Activated T-cell treated with anti-CD3 and anti-CD28 coated beads for 4 hours (primary cell): ENCODE measurements around the gene PSEN1.

Source experiments
- DNase-seq: peaks from one replicate; pipeline ENCODE4 v3.0.0-alpha.2; 2020

Gene PSEN1

DNA sequence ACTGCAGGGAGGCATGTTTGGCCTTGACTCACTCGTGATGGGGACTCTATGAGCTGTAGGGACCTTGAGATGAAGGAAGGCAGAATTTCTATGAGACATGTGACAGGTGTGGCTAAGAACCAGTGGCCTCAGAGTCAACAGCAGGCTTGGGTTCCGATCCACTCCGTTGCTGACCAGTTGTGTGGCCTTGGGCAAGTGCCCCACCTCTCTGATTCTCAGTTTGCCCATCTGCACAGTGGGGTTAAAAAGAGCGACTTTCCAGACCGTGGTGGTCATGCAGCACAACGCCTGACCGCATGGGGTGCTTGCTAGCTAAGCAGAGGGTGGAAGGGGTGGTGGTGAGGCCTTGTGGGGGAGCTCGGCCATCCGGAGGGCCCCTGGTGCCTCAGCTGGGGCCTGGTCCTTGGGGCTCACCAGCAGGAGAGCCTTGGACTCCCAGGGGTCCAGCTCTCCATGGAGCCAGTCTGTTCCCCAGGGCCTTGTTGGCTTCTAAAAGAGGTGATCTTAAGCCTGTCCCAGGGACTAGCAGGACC is 119.5 kb downstream of the PSEN1 start:
- DNase-seq: no peak

DNA sequence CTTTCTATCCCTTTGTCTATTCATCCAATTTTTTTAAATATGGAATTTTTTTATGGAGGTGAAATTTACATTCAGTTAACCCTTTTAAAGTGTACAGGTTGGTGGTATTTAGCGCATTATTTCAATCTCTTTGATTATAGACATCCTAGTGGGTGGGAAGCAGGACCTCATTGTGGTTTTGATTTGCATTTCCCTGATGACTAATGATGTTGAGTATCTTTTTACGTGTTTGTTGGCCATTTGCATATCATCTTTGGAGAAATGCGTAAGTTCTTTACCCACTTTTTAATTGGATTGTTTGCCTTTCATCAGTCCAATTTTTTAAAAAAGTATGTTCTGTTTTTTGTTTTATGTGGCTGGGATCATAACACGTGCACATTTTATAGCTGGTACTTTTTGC is 121.8 kb downstream of the PSEN1 start:
- no peak for DNase-seq

DNA sequence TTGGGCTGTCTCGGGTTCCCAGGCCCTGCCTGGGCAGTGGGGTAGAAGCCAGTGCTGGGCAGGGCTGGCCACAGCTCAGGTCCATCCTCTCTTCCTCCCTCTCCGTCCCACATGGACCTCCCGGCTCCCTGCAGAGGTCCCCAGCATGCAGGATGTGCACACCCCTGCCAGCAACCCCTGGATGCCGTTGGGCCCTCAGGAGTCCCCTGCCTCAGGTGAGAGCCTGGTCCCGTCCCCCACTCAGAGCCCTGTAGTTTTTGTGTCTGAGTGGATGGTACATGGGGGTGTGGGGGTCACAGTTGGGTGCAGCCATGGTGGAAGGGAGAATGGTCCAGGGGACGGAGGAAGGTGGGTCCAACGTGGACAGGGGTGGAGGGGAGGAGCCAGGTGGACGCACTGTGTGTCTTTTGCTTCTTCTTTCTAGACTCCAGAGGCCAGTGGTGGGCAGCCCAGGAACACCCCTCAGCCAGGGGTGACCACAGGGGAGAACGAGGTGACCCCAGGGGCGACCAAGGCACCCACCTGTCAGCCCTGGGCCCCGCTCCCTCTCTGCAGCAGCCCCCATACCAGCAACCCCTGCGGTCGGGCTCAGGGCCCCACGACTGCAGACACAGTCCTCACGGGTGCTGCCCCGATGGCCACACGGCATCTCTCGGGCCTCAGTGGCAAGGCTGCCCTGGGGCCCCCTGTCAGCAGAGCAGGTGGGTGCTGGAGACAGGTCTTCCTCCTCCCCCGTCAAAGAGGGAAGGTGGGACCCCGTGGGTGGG is 122.7 kb downstream of the PSEN1 start:
- no peak for DNase-seq

DNA sequence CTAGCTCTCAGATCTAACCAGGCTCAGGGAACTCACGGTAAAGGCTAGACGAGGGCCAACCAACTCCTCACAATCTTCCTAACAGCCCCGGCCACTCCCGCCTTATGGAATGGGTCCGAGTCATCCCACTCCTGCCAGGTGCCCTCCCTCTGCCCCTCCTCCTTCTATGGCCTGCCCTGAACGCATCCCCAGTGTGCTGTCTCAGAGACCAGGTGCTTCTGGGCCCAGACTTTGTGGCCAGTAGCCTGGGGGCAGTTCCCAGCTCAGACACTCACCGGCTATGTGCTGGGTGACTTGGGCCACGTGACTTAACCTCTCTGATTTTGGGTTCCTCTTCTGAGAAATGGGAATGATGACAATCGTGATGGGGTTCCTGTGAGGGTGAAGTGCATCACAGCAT is 123.5 kb downstream of the PSEN1 start:
- DNase-seq: no peak

DNA sequence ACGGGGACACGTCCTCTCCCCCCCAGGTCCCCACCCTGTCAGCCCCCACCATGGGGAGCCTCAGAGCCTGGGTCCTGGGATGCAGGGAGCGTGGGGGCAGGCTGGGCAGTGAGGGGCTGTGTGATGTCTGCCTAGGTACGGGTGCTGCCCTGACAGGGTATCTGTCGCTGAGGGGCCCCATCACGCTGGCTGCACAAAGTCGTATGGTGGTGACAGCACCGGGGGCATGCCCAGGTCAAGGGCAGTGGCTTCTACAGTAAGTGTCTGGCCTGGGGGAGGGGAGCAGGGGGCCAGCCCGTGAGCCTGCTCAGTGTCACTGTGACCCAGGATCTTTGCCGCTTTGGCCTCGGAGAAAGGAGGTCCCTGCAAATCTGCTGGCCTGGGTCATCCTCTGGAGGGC is 124.3 kb downstream of the PSEN1 start:
- no peak for DNase-seq

DNA sequence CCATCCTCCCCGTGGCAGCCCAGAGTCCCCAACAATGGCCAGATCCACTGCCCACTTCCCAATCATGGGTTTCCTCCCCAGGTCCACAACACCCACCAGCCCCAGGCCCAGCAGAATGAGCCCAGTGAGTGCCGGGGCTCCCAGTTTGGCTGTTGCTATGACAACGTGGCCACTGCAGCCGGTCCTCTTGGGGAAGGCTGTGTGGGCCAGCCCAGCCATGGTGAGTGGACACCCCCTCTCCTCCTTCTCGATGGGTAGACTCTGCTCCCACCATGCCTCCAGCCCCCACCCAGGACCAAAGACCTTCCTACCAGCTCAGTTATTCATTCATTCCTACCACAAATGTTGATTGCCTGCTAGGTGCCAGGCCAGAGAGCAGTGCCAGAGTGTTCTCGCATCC is 124.8 kb downstream of the PSEN1 start:
- no peak for DNase-seq

DNA sequence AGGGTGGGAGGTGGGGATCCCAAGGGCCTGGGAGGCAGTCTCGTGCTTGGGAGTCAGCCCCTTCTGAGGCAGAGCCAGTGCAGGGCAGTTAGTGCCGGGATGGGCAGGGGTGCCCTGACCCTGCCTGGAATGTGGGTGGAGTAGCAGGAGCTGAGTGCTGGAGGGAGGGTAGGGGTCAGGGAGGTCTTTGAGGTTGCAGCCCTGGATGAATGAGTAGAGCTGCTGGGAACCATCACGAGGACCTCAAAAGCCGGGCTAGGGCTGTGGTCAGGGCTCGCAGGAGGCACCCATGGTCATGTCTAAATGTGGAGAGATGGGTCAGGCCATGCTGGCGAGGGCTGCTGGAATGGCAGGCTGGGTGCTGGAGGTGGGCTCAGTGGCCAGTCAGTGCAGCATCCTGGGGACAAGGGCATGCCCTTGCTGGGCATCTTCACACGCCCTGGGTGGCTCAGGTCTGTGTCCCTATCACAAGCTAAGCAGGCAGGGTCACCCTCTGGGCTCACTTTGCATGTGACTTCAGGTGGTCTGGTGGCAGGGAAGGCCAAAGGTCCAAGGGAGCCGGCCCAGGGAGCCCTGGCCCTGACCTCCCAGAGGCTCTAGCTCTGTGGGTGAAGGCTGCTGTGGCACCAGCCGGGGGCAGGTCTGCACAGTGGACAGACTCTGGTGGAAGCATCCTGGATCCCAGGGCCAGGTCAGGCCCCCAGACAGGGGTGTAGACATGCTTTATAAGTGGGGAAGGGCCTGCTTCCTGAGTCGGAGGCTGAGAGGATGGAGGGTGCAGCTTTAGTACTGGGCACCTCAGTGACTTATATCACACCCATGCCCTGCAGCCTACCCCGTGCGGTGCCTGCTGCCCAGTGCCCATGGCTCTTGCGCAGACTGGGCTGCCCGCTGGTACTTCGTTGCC is 125.5 kb downstream of the PSEN1 start:
- DNase-seq: no peak

DNA sequence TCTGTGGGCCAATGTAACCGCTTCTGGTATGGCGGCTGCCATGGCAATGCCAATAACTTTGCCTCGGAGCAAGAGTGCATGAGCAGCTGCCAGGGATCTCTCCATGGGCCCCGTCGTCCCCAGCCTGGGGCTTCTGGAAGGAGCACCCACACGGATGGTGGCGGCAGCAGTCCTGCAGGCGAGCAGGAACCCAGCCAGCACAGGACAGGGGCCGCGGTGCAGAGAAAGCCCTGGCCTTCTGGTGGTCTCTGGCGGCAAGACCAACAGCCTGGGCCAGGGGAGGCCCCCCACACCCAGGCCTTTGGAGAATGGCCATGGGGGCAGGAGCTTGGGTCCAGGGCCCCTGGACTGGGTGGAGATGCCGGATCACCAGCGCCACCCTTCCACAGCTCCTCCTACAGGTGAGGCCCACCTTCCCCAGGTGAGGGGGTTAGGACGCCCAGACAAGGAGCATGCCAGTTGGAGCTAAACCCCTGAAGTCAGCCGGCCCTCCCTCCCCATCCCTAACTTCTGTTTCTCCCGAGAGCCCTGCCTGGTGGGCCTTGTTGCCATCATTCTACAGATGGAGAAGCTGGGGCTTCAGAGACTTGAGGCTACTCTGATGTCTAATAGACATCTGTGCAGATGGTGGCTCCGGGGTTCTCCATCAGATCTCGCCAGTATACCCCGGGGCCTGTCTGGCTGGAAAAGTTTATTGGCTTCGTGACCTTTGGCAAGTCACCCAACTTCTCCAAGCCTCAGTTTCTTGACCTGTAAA is 126.3 kb downstream of the PSEN1 start:
- DNase-seq: no peak

DNA sequence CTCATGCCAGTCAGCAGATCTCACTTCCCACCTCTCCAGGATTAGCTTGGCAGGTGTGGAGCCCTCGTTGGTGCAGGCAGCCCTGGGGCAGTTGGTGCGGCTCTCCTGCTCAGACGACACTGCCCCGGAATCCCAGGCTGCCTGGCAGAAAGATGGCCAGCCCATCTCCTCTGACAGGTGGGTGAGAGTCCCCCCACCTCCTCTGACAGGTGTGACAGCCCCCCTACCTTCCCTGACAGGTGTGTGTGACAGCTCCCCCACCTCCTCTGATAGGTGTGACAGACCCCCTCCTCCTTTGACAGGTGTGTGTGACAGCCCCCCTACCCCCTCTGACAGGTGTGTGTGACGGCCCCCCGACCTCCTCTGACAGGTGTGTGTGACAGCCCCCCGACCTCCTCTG is 127.3 kb downstream of the PSEN1 start:
- no peak for DNase-seq

DNA sequence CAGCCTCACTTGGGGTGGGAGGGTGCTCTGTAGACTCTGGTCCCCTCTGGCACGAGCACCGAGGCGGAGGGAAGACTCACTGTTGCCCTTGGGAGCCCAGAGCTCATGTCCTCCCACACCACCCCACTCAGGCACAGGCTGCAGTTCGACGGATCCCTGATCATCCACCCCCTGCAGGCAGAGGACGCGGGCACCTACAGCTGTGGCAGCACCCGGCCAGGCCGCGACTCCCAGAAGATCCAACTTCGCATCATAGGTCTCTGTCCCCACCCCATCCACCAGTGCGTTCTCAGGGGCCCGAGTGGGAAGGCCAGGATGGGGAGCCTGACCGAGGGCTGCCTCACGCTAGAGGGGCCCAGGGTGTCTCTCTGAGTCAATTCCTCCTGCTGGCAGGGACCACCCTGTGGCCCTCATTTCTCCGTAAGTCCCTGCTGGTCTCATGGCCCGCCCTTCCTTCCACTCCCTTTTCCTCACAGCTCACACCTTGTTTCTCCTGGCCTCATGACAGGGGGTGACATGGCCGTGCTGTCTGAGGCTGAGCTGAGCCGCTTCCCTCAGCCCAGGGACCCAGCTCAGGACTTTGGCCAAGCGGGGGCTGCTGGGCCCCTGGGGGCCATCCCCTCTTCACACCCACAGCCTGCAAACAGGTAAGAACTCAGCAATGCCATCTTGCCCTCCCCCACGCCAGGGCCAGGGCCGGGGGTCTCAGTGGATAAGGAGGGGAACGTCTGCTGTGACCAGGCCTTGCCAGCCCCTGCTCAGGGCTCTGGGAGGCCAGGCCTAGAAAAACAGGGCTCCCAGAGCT is 128.0 kb downstream of the PSEN1 start:
- no peak for DNase-seq

DNA sequence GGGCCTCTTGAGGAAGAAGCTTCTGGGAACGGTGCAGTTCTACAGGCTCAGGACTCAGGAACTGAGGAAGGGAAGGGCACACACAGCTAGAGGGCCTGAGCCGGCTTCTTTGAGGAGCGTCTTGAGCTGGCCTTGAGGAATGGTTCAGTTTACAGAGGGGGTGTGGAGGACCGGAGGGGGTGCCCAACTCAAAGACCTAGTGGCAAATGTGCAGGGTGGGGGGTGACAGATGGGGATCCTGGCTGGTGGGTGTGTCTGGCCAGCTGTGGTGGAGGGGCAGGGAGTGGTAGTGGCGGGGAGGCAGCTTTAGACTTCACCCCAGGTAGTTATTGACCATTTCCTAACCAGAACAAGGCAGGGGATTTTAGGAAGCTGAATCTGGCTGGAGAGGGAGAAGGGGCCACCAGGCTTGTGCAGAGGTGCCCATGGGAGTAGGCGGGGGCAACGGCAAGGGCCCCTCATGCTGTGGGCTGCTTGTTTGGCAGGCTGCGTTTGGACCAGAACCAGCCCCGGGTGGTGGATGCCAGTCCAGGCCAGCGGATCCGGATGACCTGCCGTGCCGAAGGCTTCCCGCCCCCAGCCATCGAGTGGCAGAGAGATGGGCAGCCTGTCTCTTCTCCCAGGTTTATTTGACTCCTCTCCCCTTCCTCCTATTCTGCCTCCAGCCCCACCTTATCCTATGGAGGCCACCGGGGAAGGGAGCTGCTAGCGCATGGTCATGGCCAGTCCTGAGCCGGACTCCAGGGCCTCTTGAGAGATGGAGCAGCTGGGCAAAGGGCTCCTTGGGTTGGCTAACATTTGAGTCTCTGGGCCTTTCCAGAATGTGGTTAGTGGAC is 128.8 kb downstream of the PSEN1 start:
- no peak for DNase-seq

DNA sequence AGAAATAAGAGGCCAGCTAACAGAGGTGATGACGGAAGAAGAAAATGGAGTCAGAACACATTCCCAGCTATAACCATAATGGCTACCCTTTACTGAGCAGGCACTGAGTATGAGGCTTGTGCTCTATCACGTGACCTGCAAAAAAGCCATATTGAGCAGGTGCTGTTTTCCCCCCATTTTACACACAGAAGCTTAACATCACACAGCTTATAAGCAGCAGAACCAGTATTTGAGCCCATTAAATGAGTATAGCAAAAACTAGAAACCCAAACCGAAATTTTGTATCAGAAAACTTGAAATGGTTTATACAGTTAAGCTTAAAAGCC is 129.4 kb downstream of the PSEN1 start:
- DNase-seq: no peak

DNA sequence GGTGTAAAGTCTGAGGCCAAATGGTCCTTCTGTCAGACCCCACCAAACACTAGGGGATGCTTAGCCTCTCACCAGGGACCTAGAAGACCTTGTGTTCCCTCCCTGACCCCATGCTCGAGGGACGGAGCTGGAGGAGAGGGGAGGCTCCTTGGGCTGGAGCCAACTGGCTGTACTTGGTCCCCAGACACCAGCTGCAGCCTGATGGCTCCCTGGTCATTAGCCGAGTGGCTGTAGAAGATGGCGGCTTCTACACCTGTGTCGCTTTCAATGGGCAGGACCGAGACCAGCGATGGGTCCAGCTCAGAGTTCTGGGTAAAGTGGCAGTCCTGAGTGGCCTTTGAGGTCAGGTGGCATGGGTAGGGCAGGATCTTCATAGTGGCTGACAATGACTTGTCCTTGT is 130.0 kb downstream of the PSEN1 start:
- no peak for DNase-seq

DNA sequence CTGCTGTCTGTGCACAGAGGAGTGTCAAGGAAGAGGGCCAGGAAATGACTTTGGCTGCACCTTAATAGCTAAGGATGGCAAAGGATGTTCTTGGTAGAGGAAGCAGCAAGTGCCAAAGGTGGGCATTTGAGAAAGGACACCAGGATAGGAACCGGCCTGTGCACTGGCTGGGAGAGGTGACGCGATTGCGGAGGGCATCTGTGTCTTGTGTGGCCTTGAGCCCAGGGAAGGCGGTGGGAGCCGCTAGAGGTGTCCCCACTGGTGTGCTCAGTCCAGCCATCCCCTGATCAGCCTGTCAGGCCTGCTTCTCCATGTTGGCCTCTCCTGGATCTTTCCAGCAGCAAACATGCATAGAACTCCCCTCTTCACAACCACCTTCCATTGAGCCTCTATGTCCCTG is 131.2 kb downstream of the PSEN1 start:
- DNase-seq: no peak

DNA sequence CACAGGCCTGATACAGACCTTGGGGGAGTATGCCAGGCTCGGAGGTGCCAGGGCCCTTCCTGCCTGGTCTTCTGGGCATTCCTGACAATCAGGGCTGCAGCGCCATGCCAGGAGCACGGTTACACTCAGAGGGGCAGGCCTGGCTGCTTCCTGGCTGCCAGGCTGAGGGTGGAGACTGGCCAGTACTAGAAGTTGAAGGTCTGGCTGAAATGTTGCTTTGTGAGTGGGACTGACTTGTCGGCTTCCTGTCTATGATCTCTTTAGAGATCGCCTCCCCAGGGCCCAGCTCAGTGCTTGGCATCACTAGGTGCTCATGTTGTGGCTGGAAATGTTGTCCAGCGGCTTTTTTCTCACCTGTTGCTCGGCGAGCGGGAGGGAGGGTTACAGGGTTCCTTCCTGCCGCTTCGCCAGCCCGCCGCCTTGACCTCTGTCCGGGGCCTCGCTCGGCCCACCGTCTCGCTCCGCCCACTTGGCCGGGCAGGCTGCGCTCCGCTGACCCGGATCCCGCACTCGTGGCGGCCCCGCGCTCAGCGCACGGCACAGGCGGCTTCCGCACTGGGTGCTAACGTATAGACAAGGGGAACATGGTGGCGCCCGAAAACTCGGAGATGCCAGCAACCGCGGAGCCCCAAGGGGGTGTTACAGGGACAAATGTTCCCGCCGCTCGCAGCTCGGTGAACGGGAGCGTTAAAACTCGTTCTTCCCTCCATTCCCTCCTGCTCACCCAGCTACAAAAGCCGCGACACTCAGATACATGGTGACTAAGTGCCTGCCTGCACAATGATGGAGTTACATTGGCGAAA is 133.6 kb downstream of the PSEN1 start:
- DNase-seq: no peak

DNA sequence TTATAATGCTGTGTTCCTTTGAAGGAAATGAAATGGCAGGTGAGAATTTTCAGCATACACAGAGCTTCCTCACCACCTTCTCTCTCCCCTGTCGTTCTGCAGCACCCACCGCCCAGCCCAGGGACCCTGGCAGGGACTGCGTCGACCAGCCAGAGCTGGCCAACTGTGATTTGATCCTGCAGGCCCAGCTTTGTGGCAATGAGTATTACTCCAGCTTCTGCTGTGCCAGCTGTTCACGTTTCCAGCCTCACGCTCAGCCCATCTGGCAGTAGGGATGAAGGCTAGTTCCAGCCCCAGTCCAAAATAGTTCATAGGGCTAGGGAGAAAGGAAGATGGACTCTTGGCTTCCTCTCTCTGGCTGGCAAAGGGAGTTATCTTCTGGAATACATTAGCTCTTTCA is 136.1 kb downstream of the PSEN1 start:
- no peak for DNase-seq
